HL-60 (cell line): ENCODE measurements around the gene DCAF7.

Source experiments
- GABPA ChIP-seq: IDR thresholded peaks from 2 replicates; pipeline ENCODE4 v1.6.1; 2012; ENCODE audit warnings: low read depth
- POLR2AphosphoS5 ChIP-seq: IDR thresholded peaks from 2 replicates; pipeline ENCODE4 v1.6.1; 2012; ENCODE audit warnings: low read depth
- REST ChIP-seq: IDR thresholded peaks from 2 replicates; pipeline ENCODE4 v1.6.1; 2012; ENCODE audit warnings: low read depth; ENCODE audit not compliant: insufficient replicate concordance
- SPI1 ChIP-seq: IDR thresholded peaks from 2 replicates; pipeline ENCODE4 v1.6.1; 2012; ENCODE audit warnings: low read depth, mild to moderate bottlenecking, borderline replicate concordance
- TF ChIP-seq, protein P1 (sequence below): IDR thresholded peaks from one replicate; pipeline ENCODE4 v1.5.1; 2011; ENCODE audit warnings: low read length, control low read depth, inconsistent platforms; ENCODE audit not compliant: insufficient read depth

GRCh38 chr17:63525190-63525946 lies 24.9 kb upstream of the DCAF7 start:
- TF ChIP-seq, protein P1, sequence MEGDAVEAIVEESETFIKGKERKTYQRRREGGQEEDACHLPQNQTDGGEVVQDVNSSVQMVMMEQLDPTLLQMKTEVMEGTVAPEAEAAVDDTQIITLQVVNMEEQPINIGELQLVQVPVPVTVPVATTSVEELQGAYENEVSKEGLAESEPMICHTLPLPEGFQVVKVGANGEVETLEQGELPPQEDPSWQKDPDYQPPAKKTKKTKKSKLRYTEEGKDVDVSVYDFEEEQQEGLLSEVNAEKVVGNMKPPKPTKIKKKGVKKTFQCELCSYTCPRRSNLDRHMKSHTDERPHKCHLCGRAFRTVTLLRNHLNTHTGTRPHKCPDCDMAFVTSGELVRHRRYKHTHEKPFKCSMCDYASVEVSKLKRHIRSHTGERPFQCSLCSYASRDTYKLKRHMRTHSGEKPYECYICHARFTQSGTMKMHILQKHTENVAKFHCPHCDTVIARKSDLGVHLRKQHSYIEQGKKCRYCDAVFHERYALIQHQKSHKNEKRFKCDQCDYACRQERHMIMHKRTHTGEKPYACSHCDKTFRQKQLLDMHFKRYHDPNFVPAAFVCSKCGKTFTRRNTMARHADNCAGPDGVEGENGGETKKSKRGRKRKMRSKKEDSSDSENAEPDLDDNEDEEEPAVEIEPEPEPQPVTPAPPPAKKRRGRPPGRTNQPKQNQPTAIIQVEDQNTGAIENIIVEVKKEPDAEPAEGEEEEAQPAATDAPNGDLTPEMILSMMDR: no peak
- TF ChIP-seq REST (no peak), GABPA (no peak), SPI1 (no peak), POLR2AphosphoS5 (no peak)
